ENCODE measurements around the gene FBLN5. TPM values are rescaled to one million over a fixed set of nuclear protein-coding genes. Genes with fewer than 3 reads are reported as not detected.

Gene FBLN5
- total RNA-seq, 1 experiment from 2014 or later, result 3.3 TPM

DNA sequence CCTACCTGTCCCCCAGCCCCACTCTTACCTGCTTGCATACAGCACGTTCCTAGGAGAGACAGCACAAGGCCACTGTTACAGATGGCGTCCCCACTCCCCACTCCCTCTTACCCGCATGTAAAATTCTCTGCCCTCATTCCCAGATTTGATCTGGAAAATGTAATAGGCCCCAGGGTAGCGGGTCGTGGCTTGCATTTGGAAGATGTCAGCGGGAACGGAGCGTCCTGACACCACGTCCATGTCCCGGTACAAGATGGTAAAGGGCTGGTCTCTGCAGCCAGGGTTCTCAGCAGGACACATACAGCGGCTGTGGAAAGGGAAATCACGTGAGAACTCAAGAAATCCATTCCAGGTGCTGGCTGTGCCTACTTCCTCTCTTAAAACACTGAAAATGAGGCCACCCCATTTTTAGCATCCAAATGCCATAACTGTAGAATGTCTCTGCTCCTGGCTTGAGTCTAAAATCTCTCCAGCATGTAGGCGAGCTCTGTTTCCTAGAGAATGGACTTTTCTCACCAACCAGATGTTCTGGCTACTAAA lies 70.0 kb downstream of the FBLN5 start:
- no TSS peak for BruUV-seq (replicated peaks)
- ChIA-PET RAD21 (ENCODE audit: low non-redundant PET in 1 of 2, low total read pairs in 2 of 2, uncharacterized antibody in 2 of 2, unreplicated experiment in 2 of 2) (no interaction called here), POLR2A (no interaction called here), CTCF (no interaction called here)
- no peak overlapping the region for H3K4me3 ChIP-seq (replicated peaks in 1 of 2; ENCODE audit: low read depth in 1 of 2, low read length in 2 of 2)
- DNase-seq (ENCODE audit: low read depth, low spot score) (no peak), ATAC-seq (no peak)
- no peak overlapping the region for H3K27ac ChIP-seq (ENCODE audit: low read depth, low read length)
- H3K79me2 ChIP-seq (ENCODE audit: insufficient read depth, low read length), result no peaks in the 10 kb centered on the region
- intact Hi-C loops (cut with micrococcal nuclease), result no loop called here
- no peak overlapping the region for H3K9ac ChIP-seq (ENCODE audit: low read length)
- peaks cover 0 to 11% of the 10 kb centered on the region in 2 experiments; a peak in 2 of 4 replicates for H3K4me1 ChIP-seq (ENCODE audit: control insufficient read depth in 1 of 2, insufficient read depth in 2 of 2, low read length in 2 of 2)
- no peak overlapping the region for H2AFZ ChIP-seq (ENCODE audit: low read depth, low read length, poor library complexity, severe bottlenecking)
- no peaks in the 10 kb centered on the region for H3K9me2 ChIP-seq (ENCODE audit: insufficient read depth)
- no peaks in the 10 kb centered on the region for H3K9me3 ChIP-seq (ENCODE audit: control insufficient read depth in 1 of 2, insufficient read depth in 1 of 2, low read depth in 1 of 2, low read length in 2 of 2)
- TF ChIP-seq SRF (IDR thresholded peaks at IDR 0.05; ENCODE audit: low read depth), result no peak
- TF ChIP-seq REST (IDR thresholded peaks at IDR 0.05; ENCODE audit: low read depth), result no peak
- no peak for TF ChIP-seq EZH2phosphoT487 (IDR thresholded peaks at IDR 0.05; ENCODE audit: borderline replicate concordance)
- no peak for TF ChIP-seq SP1 (IDR thresholded peaks at IDR 0.05; ENCODE audit: low read depth)
- TF ChIP-seq TCF7L2 (IDR thresholded peaks at IDR 0.05; ENCODE audit: borderline replicate concordance, extremely low read depth, insufficient read depth, insufficient read length), result no peak
- no peak for TF ChIP-seq YY1 (IDR thresholded peaks at IDR 0.05; ENCODE audit: extremely low read depth, insufficient replicate concordance, low read depth, low read length)
- no peak for TF ChIP-seq POLR2AphosphoS5 (IDR thresholded peaks at IDR 0.05; ENCODE audit: low read depth, low read length)
- TF ChIP-seq, protein P1, sequence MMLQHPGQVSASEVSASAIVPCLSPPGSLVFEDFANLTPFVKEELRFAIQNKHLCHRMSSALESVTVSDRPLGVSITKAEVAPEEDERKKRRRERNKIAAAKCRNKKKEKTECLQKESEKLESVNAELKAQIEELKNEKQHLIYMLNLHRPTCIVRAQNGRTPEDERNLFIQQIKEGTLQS (IDR thresholded peaks at IDR 0.05), result no peak
- no peak overlapping the region for H3K4me2 ChIP-seq (ENCODE audit: low read length)
- H4K20me1 ChIP-seq (ENCODE audit: insufficient read depth), result no peaks in the 10 kb centered on the region
- H3K36me3 ChIP-seq (ENCODE audit: control insufficient read depth in 1 of 2, insufficient read depth in 2 of 2, low read length in 2 of 2), result no peaks in the 10 kb centered on the region
- no peaks in the 10 kb centered on the region for H3K27me3 ChIP-seq (ENCODE audit: insufficient read depth, low read length)
